Ovary (tissue), 9 donors: ENCODE measurements around the gene CHRM1. TPM values are rescaled to one million over a fixed set of nuclear protein-coding genes. Genes with fewer than 3 reads are reported as not detected.
"Not testable (repeated sequence)": the region's sequence is repeated elsewhere in the genome, so short reads cannot be mapped to it uniquely, and the experiment has no call there.

Experiments
- DNase-seq, 5 donors: peaks; one replicate each; pipeline ENCODE4 v3.0.0-alpha.2; 2019 to 2020
- H3K27ac ChIP-seq, 2 donors: fragments of 200-600 bp; one replicate each; pipeline versions ENCODE4 v1.5.1 to v1.8.0; 2019 to 2022
- H3K27me3 ChIP-seq: fragments of 200-600 bp; one replicate; pipeline ENCODE4 v1.8.0; 2022
- H3K36me3 ChIP-seq: fragments of 200-600 bp; sonication (generic); one replicate; pipeline ENCODE4 v1.5.1; 2019
- H3K4me1 ChIP-seq: one replicate; pipeline ENCODE4 v1.8.1; 2013; ENCODE audit warnings: mild to moderate bottlenecking, moderate library complexity; ENCODE audit not compliant: insufficient read depth
- H3K4me3 ChIP-seq: fragments of 200-600 bp; sonication (generic); one replicate; pipeline ENCODE4 v1.5.1; 2017
- H3K9me3 ChIP-seq, 2 donors: fragments of 200-600 bp in 1 of 2; sonication (generic) in 1 of 2; one replicate each; pipeline versions ENCODE4 v1.5.1 to v1.8.1; 2013 to 2019; ENCODE audit warnings: mild to moderate bottlenecking in 1 of 2, moderate library complexity in 1 of 2
- CTCF ChIP-seq, 3 donors: fragments of 450-650 bp in 2 of 3; fragments of 200-600 bp in 1 of 3; IDR thresholded peaks; one replicate each; pipeline versions ENCODE4 v1.5.1 to v1.8.0; 2016 to 2022; ENCODE audit warnings: antibody characterized with exemption in 3 of 3, mild to moderate bottlenecking in 1 of 3
- EP300 ChIP-seq: sonication (generic); formaldehyde crosslinking; IDR thresholded peaks from one replicate; pipeline ENCODE4 v1.6.1; 2017; ENCODE audit warnings: antibody characterized with exemption
- POLR2A ChIP-seq: fragments of 450-650 bp; IDR thresholded peaks from one replicate; pipeline ENCODE4 v1.6.1; 2017; ENCODE audit warnings: antibody characterized with exemption, mild to moderate bottlenecking, moderate library complexity
- WGBS, 3 donors: extraction: QIAGEN DNeasy Blood & Tissue Kit in 1 of 3; methylation state at CpG; one replicate each; pipeline versions ENCODE4 v1.1.5 to v1.1.7; 2013 to 2017; 5-methylcytosine and 5-hydroxymethylcytosine counted together
- intact Hi-C, 4 donors: fragments of 100-400 bp; cut with DNase I; formaldehyde crosslinking; loops; one replicate each; pipeline versions ENCODE4 v1.11.0 to v1.15.1; 2022 to 2023
- polyA plus RNA-seq, 2 donors: library from polyadenylated mRNA; stranded (reverse); fragments of 200-250 nt in 1 of 2; fragments of 350-450 nt in 1 of 2; fragmentation: Illumina TruSeq in 1 of 2; extraction: RNeasy Lipid Tissue Mini Kit (QIAGEN cat#74804) in 1 of 2; gene quantifications; one replicate each; pipeline ENCODE4 v1.2.3, GENCODE V29; 2013 to 2014
- total RNA-seq, 7 donors: library from RNA; depleted of rRNA in 2 of 7; stranded (reverse); fragments of >200 nt in 2 of 7; fragmentation: NEBNext Ultra II Directional in 3 of 7; extraction: Animal tissue kit (Norgen Biotek cat#: 25700) in 3 of 7; gene quantifications; one replicate each; pipeline versions ENCODE4 v1.1.0 to v1.2.4, GENCODE V29; 2016 to 2023
- donor health status: DM: no; HTN: no; CAD: no; lungs with moderate emphysema.
- donor health status: DM: no; HTN: no; CAD: no.
- donor health status: Bipolar disorder and iron deficiency.
- donor health status: DM: yes; HTN: yes; CAD: no.
- donor health status: DM: no; HTN: no; CAD: no.
- donor health status: DM: yes; HTN: yes; CAD: no.

The CHRM1 gene
- total and polyA plus RNA-seq, 9 donors, result not detected

GRCh38 chr11:62953811-62954210 lies 32.6 kb upstream of the CHRM1 start:
- H3K4me1 ChIP-seq, result peaks cover 1% of the 10 kb centered on the region
- no peaks in the 10 kb centered on the region for H3K27me3 ChIP-seq
- H3K9me3 ChIP-seq, result no peaks in the 10 kb centered on the region
- WGBS, 3 donors, result 60 to 63% (median 61%) methylated on average over 4 of the region's 4 CpGs
- intact Hi-C loops, result no loop called here
- H3K27ac ChIP-seq, result no peak overlapping the region
- no peaks in the 10 kb centered on the region for H3K36me3 ChIP-seq
- TF ChIP-seq POLR2A (no peak), EP300 (no peak), CTCF (IDR thresholded peaks at IDR 0.05) (no peak)
- no peak for DNase-seq
- no peak overlapping the region for H3K4me3 ChIP-seq

GRCh38 chr11:62948765-62949320 lies 27.7 kb upstream of the CHRM1 start:
- Histone ChIP-seq H3K4me3 (no peak overlapping the region), H3K36me3 (no peaks in the 10 kb centered on the region), H3K4me1 (no peaks in the 10 kb centered on the region), H3K27ac (no peak overlapping the region), H3K27me3 (no peaks in the 10 kb centered on the region), H3K9me3 (no peaks in the 10 kb centered on the region)
- DNase-seq, result no peak
- intact Hi-C loops, result no loop called here
- no peak for TF ChIP-seq EP300
- TF ChIP-seq POLR2A, result no peak
- 79 to 89% (median 85%) methylated on average over 7 of the region's 7 CpGs for WGBS, 3 donors

GRCh38 chr11:62945538-62945937 lies 24.4 kb upstream of the CHRM1 start:
- DNase-seq, H3K4me3 ChIP-seq, H3K27ac ChIP-seq, intact Hi-C loops, H3K9me3 ChIP-seq, H3K36me3 ChIP-seq, H3K4me1 ChIP-seq, H3K27me3 ChIP-seq: not testable (repeated sequence)
- WGBS, 3 donors, result 96 to 98% (median 97%) methylated on average over 10 of the region's 10 CpGs

- DNase-seq, H3K27me3 ChIP-seq, H3K4me3 ChIP-seq, H3K9me3 ChIP-seq, H3K36me3 ChIP-seq, H3K27ac ChIP-seq, intact Hi-C loops, H3K4me1 ChIP-seq: not testable (repeated sequence)
- 77 to 93% (median 78%) methylated on average over 2 of the region's 2 CpGs for whole genome bisulfite sequencing, 3 donors
Observed at GRCh38 chr11:62937528-62937927, 16.4 kb upstream of the CHRM1 start.

- Histone ChIP-seq H3K36me3 (no peaks in the 10 kb centered on the region), H3K27me3 (no peaks in the 10 kb centered on the region), H3K4me1 (no peaks in the 10 kb centered on the region), H3K27ac (no peak overlapping the region), H3K9me3 (no peaks in the 10 kb centered on the region), H3K4me3 (no peak overlapping the region)
- no peak for TF ChIP-seq CTCF (IDR thresholded peaks at IDR 0.05)
- TF ChIP-seq EP300, result no peak
- no peak for TF ChIP-seq POLR2A
- intact Hi-C loops, result loop anchor here in 1 of 4 donors (5.0 kb wide), 1 partner anchor 63 kb away; no protein-coding TSS in a partner anchor
- no peak for DNase-seq
- WGBS, 3 donors, result 3 to 9% (median 7%) methylated on average over 1 of the region's 1 CpG
Observed at GRCh38 chr11:62934496-62934785, 13.3 kb upstream of the CHRM1 start.

GRCh38 chr11:62933750-62934495 lies 12.8 kb upstream of the CHRM1 start:
- no peak for TF ChIP-seq CTCF (IDR thresholded peaks at IDR 0.05)
- no peak for TF ChIP-seq EP300
- no peak for TF ChIP-seq POLR2A
- Histone ChIP-seq H3K4me3 (no peak overlapping the region), H3K9me3 (no peaks in the 10 kb centered on the region), H3K4me1 (no peaks in the 10 kb centered on the region), H3K27me3 (no peaks in the 10 kb centered on the region), H3K36me3 (no peaks in the 10 kb centered on the region), H3K27ac (no peak overlapping the region)
- 74 to 76% (median 75%) methylated on average over 4 to 5 of the region's 5 CpGs for WGBS, 3 donors
- no peak for DNase-seq
- intact Hi-C loops, result loop anchor here in 1 of 4 donors (5.0 kb wide), 1 partner anchor 63 kb away; no protein-coding TSS in a partner anchor
